HG03196 (cell line): ENCODE measurements around the gene FOXO3.

ENCODE experiments used
- ATAC-seq: cut with Tn5 transposase; IDR thresholded peaks from one replicate; pipeline ENCODE4 v1.9.1; 2021; ENCODE audit not compliant: unreplicated experiment

The FOXO3 gene

DNA sequence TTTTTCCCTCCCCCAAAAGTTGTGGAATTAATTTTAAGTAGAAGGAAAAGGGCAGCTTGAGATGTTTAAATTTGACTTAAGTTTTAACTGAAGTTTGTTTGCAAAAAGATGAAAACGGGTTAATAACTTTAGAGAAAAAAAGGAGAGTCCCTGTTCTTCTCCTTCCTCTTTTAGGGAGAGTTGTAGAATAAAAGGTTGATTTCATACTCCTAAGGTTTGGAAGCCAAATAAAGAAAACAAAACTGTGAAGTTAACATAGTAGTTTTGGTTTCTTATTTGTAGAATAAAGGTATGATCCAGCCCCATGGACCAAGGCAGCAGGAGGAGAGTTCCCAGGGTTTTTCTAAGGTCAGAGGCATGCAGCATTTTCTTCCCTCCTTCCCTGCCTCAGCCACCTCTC lies 33.4 kb downstream of the FOXO3 start:
- no peak for ATAC-seq

DNA sequence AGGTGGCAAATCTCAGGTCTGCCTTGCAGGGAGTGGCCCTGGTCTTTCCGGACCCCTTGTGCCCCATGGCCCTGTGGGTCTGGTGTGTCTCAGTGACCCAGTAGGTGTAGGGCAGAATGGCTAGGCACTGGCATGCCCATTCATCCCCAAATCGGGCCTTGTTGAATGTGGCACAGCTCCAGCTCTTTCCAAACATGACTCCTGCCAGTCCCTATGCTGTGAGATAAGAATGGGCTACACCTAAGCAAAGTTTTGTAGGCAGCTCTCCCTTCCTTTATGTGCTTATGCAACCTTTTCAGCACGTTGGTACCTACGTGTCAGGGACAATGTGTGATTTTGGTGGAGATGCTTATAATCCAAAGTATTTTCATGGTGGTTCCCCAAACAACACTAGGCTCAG lies 33.9 kb downstream of the FOXO3 start:
- ATAC-seq, result no peak

DNA sequence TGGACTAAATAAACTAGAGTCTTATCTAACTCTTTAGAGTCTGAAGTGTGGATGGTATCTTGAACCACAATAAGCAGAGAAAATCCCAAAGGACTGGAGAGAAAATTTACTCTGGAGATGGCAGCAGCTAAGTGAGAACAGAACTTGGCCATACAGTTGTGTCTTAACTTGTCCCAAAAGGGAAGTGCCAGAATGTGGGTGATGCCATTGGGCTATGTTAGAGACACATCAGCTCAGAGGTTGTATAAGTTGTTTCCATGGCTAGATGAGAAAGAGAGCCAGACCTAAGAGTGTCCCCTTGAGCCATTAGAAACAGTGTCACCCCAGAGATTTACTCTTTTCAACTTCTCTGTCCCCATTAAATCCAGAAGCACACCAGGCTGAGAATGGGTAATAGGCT lies 36.2 kb downstream of the FOXO3 start:
- ATAC-seq, result no peak

DNA sequence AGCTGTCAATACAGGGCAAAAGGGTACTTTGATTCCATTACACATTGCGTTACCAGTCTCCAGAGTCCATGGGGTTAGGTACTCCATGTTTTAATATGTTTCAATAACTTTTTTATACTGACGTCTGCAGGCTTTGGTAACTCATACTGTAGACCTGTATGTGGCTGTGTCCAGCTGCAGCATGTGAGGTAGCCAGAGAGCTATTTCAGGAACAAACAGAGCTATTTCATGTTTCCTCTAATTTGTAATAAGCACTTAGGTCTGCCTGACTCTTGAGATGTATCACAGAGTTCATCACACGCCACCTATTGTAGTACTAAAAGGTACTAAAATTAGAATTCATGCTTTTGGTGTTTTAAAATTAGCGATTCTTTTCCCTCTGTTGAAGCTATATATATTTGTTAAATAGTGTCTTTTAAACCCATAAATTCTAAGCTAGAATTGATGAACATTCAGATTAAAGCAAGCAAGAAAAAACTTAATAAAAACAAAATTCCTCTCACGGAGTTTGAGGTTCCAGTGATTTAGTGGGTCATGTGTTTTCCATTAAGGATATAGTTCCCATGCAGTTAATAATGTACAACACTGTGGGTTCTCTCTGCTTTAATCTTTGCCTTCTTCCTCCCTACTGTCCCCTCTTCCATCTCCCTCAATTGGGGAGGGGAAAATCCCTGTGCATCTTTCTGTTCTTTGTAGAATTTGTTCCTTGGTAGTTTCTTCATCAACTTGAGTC lies 37.0 kb downstream of the FOXO3 start:
- no peak for ATAC-seq

DNA sequence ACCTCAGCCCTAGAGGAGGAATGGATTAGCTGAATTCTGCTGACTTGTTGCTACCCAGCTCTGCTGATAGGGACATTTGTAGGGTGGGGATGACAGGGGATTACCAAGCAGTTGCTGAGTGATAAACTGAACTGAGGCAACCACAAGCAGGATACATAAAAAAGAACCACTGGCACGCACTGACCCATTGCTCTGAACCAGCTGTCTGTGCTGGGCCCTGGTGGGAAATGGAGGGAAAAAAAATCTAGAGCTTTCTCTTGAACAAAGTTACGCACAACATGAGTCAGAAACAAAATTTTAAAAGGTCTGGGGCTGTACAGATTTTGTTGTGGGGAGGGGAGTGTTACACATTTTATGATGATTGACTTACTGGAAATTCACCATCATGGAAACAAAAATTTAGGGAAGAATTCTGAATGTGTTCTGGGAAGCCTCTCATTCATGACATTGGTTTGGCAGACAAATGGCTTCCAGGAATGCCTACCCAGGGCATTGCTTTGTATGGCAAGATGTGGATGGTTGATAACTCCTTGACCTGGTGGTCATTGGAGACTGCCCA lies 37.7 kb downstream of the FOXO3 start:
- peak; percentile 78 for ATAC-seq

DNA sequence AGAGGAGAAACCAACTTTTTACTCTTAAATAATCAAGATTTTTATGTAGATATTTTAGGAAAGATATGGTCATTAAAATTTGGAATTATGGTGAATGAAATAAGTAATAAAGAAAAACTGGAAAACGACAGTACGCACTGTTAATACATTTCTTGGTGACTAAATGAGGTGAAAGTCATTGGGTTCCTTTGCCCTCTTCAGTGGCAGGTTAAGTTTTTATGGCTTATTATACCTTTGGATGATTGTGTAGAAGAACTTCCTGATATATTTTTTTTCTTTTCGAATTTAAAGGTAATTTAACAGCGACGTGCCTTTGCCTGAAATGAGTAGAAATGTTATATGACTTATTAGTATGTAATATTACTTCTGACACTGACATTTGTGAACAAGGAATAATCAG lies 43.4 kb downstream of the FOXO3 start:
- ATAC-seq, result no peak

DNA sequence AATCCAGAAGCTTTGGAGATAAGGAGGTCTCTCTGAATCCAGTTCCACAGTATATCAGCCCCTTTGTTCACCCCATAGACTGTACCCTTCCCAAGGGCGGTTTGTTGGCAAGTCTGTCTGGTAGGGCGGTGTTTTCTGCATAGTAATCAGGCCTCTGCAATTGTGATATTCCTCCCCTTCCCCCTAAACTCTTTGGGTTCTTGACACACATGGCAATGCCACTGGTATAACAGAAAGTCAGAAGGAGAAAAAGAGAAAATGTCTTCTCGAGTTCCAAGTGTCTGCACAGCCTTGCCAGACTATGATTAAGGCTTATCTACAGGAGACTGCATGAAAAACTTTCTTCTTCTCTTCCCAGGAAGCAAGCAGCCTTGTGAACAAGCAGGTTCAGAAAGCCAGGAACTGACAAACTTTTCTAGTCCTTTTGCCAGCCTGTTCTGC lies 45.6 kb downstream of the FOXO3 start:
- no peak for ATAC-seq

DNA sequence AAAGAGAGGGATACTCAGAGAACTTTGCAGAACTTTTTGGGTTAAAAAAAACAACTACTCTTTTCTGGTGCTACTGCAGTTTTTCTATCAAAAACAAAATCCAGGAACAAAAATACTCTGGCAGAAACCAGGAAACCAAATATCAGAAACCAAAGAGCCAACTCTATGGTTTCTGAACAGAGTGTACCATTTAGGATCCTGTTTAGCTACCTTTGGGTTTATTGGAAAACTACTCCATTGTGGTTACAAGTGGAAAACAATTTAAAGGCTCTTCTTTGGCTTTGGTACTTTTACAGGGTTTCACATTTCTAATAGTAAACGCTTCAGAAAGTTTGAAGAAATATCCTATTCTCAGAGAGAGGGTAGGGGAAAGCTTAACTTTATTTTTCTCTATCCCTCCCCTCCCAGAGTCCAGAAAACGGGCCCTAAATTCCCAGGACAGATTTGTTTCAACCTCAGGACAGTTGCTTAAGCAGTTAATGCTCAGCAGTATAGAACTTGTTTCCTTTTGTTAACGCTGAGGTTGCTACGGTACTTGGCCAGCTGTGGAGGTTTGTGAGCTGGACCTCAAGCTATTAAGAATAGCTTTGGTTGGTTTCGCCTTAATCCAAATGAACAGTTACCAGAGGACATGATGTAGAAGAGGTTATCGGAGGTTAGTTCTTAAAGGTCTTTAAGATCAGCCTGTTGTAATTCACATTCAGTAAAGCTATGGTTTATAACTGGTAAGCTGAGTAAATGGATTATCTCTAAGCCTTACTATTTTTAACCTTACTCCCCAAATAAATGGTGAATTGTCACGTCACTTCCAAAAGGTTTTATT lies 47.9 kb downstream of the FOXO3 start:
- no peak for ATAC-seq

DNA sequence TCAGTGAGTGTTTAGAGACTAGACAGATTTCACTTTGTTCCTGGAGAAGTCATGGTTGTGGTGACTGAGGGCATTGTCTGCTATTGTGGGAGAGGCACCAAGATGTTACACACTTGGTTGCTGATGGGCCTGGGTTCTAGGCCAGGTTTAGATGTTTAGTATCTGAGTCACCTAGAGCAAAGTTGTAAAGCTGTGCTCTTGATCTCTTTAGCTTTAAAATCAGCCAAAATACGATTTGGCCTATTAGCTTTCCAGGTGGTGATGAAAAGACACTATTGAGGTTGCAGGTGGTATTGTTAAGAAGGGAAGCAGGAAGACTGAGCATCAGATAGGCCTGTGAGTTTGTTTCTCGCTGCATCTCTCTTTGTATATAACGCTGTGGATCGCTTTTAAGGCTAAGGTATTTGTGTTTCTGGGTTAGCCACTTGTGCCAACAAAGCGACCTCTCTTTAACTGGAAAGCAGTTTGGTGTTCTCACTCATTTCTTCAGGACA lies 48.6 kb downstream of the FOXO3 start:
- ATAC-seq, result no peak

DNA sequence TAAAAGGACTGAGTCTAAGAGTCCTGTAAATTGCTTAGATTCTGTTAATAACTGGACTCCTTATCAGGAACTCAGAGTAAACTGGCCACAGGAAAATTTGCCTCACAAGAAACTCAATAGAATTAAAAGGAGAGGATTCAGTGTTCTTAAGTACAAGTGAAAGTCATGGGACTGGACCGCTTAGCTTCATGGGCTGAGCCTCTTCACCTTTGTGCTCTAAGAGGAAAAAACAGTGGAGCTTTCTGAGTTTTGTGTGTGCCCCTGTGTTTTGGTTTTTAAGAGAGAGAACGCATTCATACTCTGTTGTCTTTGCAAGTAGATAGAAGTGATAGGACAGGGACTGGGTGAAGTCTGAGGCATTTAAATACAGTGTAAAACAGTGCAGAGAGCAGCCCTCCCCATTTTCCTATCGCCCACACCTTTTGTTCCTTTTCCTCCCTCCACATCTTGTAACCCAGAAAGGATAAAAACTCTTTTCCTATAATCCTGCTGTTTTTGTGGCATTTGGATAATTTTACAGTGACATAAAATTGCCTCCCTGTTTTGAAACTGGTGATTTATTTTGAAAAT lies 49.6 kb downstream of the FOXO3 start:
- no peak for ATAC-seq

DNA sequence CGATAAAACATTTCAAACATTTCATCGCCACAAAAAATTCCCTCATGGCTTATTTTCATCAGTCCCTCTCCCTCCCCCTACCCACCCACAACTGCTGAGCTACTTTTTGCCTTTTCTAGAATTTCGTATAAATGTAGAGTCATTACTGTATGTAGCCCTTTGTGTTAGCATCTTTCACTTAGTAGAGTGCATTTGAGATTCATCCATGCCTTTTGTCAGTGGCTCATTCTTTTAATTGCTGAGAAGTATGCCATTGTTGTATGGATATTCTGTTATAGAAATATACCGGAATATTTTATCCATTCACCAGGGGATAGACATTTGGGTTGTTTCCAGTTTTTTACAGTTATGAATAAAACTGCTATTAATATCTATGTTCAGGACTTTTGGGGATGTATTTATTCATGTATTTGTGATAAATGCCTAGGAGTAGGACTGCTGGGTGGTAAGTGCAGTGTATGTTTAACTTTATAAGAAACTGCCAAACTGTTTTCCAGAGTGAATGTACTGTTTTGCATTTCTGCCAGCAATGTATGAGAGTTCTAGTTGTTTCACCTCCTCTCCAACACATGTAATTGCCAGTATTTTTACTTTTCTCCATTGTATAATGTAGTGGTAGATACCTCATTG lies 50.4 kb downstream of the FOXO3 start:
- no peak for ATAC-seq

DNA sequence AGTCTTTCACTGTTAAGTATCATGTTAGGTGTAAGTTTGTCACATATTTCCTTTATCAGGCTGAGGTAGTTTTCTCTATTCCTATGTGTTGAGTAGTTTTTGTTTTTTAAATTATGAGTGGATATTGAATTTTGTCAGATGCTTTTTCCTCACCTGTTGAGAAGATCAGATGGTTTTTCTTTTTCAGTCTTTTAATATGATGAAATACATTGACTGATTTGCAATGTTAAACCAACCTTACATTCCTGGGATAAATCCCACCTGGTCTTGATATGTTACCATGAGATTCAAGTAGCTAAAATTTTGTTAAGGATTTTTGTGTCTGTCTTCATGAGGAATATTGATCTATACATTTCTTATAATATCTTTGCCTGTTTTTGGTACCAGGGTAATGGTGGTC lies 52.1 kb downstream of the FOXO3 start:
- no peak for ATAC-seq

DNA sequence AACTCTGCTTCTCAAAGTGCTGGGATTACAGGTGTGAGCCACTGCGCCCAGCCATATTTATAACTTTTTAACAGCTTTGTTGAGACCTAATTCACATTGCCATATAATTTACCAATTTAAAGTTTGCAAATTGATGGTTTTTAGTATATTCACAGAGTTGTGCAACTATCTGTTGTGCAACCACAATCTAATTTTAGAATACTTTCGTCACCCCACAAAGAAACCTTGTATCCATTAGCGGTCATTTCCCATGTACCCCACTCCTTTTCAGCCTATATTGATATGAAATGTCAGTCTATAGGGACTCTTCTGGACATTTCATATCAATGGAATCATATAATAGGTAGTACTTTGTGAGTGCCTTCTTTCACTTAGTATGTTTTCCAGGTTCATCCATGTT lies 55.8 kb downstream of the FOXO3 start:
- ATAC-seq, result no peak

DNA sequence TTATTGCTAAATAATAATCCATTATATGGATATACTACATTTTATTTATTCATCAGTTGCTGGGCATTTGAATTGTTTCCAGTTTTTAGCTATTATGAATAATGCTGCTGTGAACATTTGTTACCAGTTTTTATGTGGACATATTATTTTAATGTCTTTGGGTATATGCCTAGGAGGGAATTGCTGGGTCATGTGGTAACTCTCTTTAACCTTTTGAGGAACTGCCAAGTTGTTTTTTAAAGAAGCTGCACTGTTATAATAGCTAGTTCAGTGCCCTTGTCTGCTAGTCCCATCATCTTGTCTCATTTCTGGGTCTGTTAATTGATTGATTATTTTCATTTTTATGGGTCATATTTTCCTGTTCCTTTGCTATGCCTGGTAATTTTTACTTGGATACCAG lies 56.3 kb downstream of the FOXO3 start:
- no peak for ATAC-seq

DNA sequence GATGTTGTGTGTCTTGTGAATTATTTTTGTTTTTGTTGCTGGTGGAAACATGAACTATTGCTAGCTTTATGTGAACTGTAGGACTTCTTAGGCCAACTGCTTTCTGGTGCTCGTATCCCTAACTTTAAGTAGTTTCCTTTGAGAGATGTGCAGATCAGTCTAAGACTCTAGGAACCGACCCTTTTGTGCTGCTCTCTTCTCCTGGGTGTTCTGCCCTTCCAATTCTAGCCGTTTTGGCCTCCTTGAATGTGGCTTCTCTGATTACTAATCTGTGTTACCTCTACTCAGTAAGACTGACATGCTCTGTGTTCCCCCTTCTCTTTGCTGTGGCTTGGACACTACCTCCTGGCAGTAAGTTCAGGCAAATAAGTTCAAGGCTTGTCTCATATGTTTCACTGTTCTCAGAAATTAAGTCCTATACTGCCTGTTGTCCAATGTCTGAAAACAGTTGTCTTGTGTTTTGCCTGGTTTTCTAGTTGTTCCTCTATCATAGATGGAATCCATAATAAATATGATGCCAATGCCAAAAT lies 58.0 kb downstream of the FOXO3 start:
- ATAC-seq, result no peak

DNA sequence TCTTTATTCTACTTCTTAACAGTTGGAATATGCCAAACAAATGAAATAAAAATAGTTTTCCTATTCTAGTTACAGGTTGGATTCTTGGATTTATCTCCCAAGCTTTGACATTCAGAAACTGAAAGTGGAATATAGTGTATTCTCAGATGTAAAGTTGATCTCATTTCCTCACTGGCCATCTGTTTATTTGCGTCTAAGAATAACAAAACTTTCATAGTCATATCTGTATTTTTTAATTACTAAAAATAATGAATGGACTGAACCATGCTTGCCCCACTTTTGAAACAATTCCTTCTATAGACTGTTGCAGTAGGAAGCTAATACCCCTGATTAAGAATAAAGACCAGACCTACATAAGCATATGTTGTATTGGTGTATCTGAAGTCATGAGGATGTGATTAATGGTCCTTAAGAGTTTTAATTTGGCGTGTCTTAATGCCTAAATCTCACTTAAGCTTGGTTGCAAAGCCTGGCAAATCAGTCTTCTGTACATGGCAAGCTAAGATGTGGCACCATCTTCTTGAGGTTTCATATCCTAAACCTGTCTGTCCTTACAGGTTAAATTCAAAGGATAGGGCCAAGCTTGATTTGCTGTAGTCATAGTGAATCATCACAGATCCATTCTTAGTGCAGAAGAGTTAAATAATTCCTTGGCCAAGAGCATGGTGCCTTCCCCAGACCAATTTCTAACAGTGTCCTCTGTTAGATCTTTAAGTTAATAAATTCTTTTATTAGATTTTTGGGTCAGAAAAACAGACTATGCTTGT lies 58.9 kb downstream of the FOXO3 start:
- no peak for ATAC-seq

DNA sequence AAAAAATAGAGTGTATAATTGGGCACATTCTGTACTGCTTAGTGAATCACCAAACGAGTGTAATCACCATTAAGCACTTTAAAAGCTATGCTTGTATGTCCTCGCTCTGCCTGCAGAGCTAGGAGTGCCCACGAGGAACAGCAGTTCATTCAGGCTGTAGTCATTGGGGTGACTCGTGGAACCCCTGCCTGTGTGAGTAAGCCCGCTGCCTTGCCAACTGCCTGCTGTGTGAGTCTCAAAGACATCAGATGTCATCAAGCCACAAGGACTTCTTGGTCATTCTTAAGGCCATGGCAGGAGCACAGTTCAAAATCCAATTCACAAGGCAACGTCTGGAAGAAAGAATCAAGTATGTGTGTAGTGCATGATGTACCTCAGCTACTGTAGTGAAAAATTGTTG lies 60.4 kb downstream of the FOXO3 start:
- ATAC-seq, result no peak

DNA sequence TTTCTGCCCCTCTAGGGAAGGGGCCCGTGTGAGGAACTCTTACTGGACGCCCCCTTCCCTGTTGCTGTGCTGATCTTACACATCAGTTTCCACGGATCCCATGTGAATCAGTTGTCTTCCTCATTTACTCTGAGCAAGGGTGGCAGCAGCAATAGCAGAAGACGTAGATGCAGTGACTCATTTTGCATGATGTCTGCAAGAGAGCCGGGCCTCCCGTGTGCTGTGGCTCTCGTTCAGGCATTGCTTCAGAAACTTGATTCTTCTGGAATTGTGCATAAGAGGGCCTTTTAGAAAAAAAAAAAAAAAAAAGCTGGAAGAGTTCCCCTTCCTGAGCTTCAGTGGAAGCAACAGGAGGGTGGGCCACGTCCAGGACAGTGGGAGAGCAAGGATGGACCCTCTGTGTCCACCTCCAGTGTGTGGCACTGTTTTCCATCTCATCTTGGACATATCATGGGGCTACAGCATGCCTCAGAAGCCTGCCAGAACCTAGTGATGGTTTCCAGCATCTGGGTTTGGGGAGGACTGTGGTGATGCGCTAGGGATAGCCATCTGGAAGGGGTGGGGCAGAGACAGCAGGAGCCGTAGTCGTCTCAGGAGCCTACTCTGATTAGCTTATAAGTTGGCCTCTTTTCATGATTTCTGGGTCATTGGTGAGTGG lies 62.1 kb downstream of the FOXO3 start:
- no peak for ATAC-seq

DNA sequence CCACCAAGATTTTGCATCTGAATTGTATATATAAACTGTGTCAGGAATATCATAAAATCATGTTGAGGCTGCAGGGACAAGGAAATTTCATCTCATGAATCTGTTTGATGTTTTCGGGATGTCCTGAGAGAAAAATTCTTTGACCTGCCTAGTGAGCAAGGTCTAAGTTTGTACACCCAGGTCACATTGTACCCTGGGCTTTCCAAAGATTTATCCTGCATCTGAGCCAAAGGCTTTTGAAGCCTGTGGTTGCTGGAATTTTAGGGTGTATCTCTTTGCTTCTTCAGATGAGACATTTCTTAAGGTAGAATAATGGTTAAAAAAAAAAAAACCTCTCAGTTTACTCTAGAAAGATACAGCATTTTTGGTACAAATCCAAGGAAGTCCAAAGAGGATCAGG lies 63.3 kb downstream of the FOXO3 start:
- no peak for ATAC-seq

DNA sequence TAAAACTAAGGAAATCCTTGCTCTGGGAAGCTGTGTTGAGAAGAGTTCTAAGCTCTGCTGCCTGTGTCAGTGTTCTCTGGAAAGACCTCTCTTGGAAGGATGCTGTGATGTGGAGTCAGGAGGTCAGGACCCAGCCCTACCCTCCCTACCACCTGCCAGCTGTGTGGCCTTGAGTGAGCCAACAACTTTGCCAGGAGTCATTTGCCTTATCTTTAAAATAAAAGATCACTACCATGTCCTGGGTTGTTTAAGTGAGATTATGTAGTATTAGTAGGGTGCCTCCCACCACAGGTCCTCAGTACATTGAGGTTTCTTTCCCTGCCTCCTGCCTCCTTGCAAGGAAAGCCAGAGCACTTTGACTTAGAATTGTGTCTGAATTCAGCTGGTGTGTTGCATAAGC lies 64.9 kb downstream of the FOXO3 start:
- no peak for ATAC-seq
